IMR-90 (cell line): ENCODE measurements around the gene ATP11B. TPM values are rescaled to one million over a fixed set of nuclear protein-coding genes. Genes with fewer than 3 reads are reported as not detected.
A peak's percentile ranks its signal among the peaks of the same experiment; 100 is the strongest.

Experiments
- ATAC-seq: fragments of 200-7000 bp; cut with Tn5 transposase; 2 replicates; pipeline ENCODE4 v1.9.1; 2020; ENCODE audit warnings: low read depth, mild to moderate bottlenecking, moderate library complexity
- BruUV-seq: library from RNA; stranded (reverse); fragments of 400-500 nt; replicated peaks from 2 replicates; lab custom pipeline; 2021; lab: Mats Ljungman, UMichigan
- CTCF ChIA-PET: fragments of 300-600 bp; formaldehyde crosslinking; extraction: SDS; loops from one replicate; lab custom pipeline; 2021; ENCODE audit warnings: antibody characterized with exemption; lab: Yijun Ruan, JAX
- POLR2A ChIA-PET: fragments of 300-600 bp; sonication (Branson Sonifier 250); formaldehyde crosslinking; loops from one replicate; lab custom pipeline; 2022; ENCODE audit warnings: antibody characterized with exemption; ENCODE audit not compliant: unreplicated experiment; lab: Charles Lee
- DNase-seq: peaks from one replicate; pipeline ENCODE4 v3.0.0; 2013
- H2AFZ ChIP-seq: replicated peaks from 2 replicates; pipeline ENCODE3; 2013; ENCODE audit warnings: low read length, mild to moderate bottlenecking; ENCODE audit not compliant: poor library complexity
- H2AK5ac ChIP-seq: 2 replicates; pipeline ENCODE4 v1.6.1; 2013; ENCODE audit warnings: low read depth, low read length, inconsistent platforms
- H2AK9ac ChIP-seq: replicated peaks from 2 replicates; pipeline ENCODE3; 2013; ENCODE audit warnings: mild to moderate bottlenecking, low read depth, low read length, moderate library complexity; ENCODE audit not compliant: poor library complexity
- H2BK120ac ChIP-seq: 2 replicates; pipeline ENCODE4 v1.6.1; 2013; ENCODE audit warnings: low read depth, low read length, inconsistent platforms
- H2BK15ac ChIP-seq: 3 replicates; pipeline ENCODE4 v1.6.1; 2013; ENCODE audit warnings: low read depth, low read length, inconsistent platforms
- H2BK20ac ChIP-seq: 2 replicates; pipeline ENCODE4 v1.6.1; 2013; ENCODE audit warnings: low read depth, mild to moderate bottlenecking, inconsistent platforms, low read length, moderate library complexity
- H2BK5ac ChIP-seq: 2 replicates; pipeline ENCODE4 v1.6.1; 2013; ENCODE audit warnings: mild to moderate bottlenecking, low read depth, low read length, inconsistent platforms; ENCODE audit not compliant: poor library complexity, severe bottlenecking
- H3K14ac ChIP-seq: replicated peaks from 2 replicates; pipeline ENCODE4 v1.6.1; 2013; ENCODE audit warnings: low read depth, low read length, inconsistent platforms
- H3K18ac ChIP-seq: 2 replicates; pipeline ENCODE4 v1.6.1; 2013; ENCODE audit warnings: low read depth, low read length, control low read depth
- H3K23ac ChIP-seq: 2 replicates; pipeline ENCODE4 v1.6.1; 2013; ENCODE audit warnings: low read depth, low read length, inconsistent platforms
- H3K27ac ChIP-seq: 2 replicates; pipeline ENCODE4 v1.5.1; 2013; ENCODE audit warnings: mild to moderate bottlenecking, control low read depth, low read length; ENCODE audit not compliant: insufficient read depth
- H3K27me3 ChIP-seq: 2 replicates; pipeline ENCODE4 v1.6.1; 2013; ENCODE audit warnings: low read length; ENCODE audit not compliant: control insufficient read depth, insufficient read depth
- H3K36me3 ChIP-seq: 2 replicates; pipeline ENCODE4 v1.6.1; 2013; ENCODE audit warnings: low read length, mixed read lengths; ENCODE audit not compliant: control insufficient read depth, insufficient read depth
- H3K4ac ChIP-seq: 2 replicates; pipeline ENCODE4 v1.6.1; 2013; ENCODE audit warnings: low read depth, low read length, inconsistent platforms
- H3K4me1 ChIP-seq: 2 replicates; pipeline ENCODE4 v1.6.1; 2013; ENCODE audit warnings: low read length, mixed read lengths; ENCODE audit not compliant: control insufficient read depth, insufficient read depth
- H3K4me2 ChIP-seq: 2 replicates; pipeline ENCODE4 v1.6.1; 2013; ENCODE audit warnings: low read depth, mild to moderate bottlenecking, control low read depth, low read length, moderate library complexity
- H3K4me3 ChIP-seq: 2 replicates; pipeline ENCODE4 v1.5.1; 2013; ENCODE audit warnings: low read depth, mild to moderate bottlenecking, control low read depth, low read length, moderate library complexity; ENCODE audit not compliant: insufficient read depth
- H3K56ac ChIP-seq: 2 replicates; pipeline ENCODE4 v1.6.1; 2013; ENCODE audit warnings: low read length, inconsistent platforms; ENCODE audit not compliant: insufficient read depth; ENCODE audit errors: extremely low read depth
- H3K79me1 ChIP-seq, 2 experiments: 2 replicates each; pipeline ENCODE4 v1.6.1; 2013; ENCODE audit warnings: low read length in 2 of 2, inconsistent platforms in 1 of 2, low read depth in 1 of 2
- H3K9ac ChIP-seq: 2 replicates; pipeline ENCODE4 v1.6.1; 2013; ENCODE audit warnings: low read depth, low read length, control low read depth
- H3K9me1 ChIP-seq: 2 replicates; pipeline ENCODE4 v1.6.1; 2013; ENCODE audit warnings: low read length, inconsistent platforms; ENCODE audit not compliant: insufficient read depth
- H3K9me3 ChIP-seq: 2 replicates; pipeline ENCODE4 v1.6.1; 2013; ENCODE audit warnings: low read length; ENCODE audit not compliant: control insufficient read depth, insufficient read depth
- H4K20me1 ChIP-seq: 2 replicates; pipeline ENCODE4 v1.6.1; 2013; ENCODE audit warnings: low read length, inconsistent platforms; ENCODE audit not compliant: insufficient read depth
- H4K5ac ChIP-seq: 2 replicates; pipeline ENCODE4 v1.6.1; 2013; ENCODE audit warnings: mild to moderate bottlenecking, low read depth, low read length, control low read depth
- H4K8ac ChIP-seq, 2 experiments: 2 replicates each; pipeline ENCODE4 v1.6.1; 2013; ENCODE audit warnings: low read depth in 2 of 2, low read length in 2 of 2, control low read depth in 1 of 2, inconsistent platforms in 1 of 2
- H4K91ac ChIP-seq: 2 replicates; pipeline ENCODE4 v1.6.1; 2013; ENCODE audit warnings: low read depth, low read length, inconsistent platforms; ENCODE audit not compliant: insufficient read depth
- CEBPB ChIP-seq: IDR thresholded peaks from 2 replicates; pipeline ENCODE4 v1.6.1; 2012; ENCODE audit warnings: low read depth, low read length, improper control_type of control experiment
- CHD1 ChIP-seq: IDR thresholded peaks from 2 replicates; pipeline ENCODE4 v1.6.1; 2012; ENCODE audit warnings: low read depth, low read length, improper control_type of control experiment
- MXI1 ChIP-seq: IDR thresholded peaks from 2 replicates; pipeline ENCODE4 v1.6.1; 2012; ENCODE audit warnings: low read depth, mild to moderate bottlenecking, low read length, moderate library complexity, borderline replicate concordance
- SMC3 ChIP-seq: fragments of 150-350 bp; IDR thresholded peaks from 2 replicates; pipeline ENCODE4 v1.6.1; 2016; ENCODE audit warnings: low read depth, mild to moderate bottlenecking, antibody characterized with exemption, low read length, moderate library complexity
- WGBS, 2 experiments: methylation state at CpG; one replicate each; pipeline versions ENCODE4 v1.1.5 to v1.1.7; 2013; ENCODE audit warnings: missing lambda C conversion rate in 2 of 2; ENCODE audit not compliant: insufficient read length in 1 of 2; ENCODE audit errors: extremely low coverage in 2 of 2; 5-methylcytosine and 5-hydroxymethylcytosine counted together
- dilution Hi-C: fragments of 300-500 bp; cut with HindIII; formaldehyde crosslinking; loops from one replicate; pipeline ENCODE4 v1.14.3; 2018; ENCODE audit warnings: low sequenced_read_pairs; ENCODE audit not compliant: unreplicated experiment
- in situ Hi-C: fragments of 300-500 bp; cut with MboI; formaldehyde crosslinking; loops from 3 replicates; pipeline ENCODE4 v1.14.3; 2019; ENCODE audit warnings: low sequenced_read_pairs, inconsistent platforms, mixed read lengths
- intact Hi-C: fragments of 100-400 bp; cut with micrococcal nuclease; formaldehyde crosslinking; loops from 2 replicates; pipeline ENCODE4 v1.10.0; 2022
- polyA plus RNA-seq, 3 experiments: library from polyadenylated mRNA; depleted of rRNA; stranded (reverse); fragments of >200 nt; gene quantifications; 2 replicates each; pipeline ENCODE4 v1.2.3, GENCODE V29; 2012; ENCODE audit warnings: low replicate concordance in 1 of 3
- total RNA-seq: library from RNA; depleted of rRNA; stranded (reverse); fragments of >200 nt; gene quantifications from 2 replicates; pipeline ENCODE4 v1.2.3, GENCODE V29; 2012
- TF ChIP-seq, protein P1 (sequence below): fragments of 150-350 bp; IDR thresholded peaks from 2 replicates; pipeline ENCODE4 v1.6.1; 2016; ENCODE audit warnings: low read depth, mild to moderate bottlenecking, low read length, moderate library complexity, borderline replicate concordance
- TF ChIP-seq, protein P2 (sequence below): fragments of 150-350 bp; IDR thresholded peaks from 2 replicates; pipeline ENCODE4 v1.6.1; 2017; ENCODE audit warnings: mild to moderate bottlenecking, antibody characterized with exemption, low read length, low read depth
- TF ChIP-seq, protein P3 (sequence below): conservative IDR thresholded peaks from 2 replicates; pipeline ENCODE4 v1.5.1; 2012; ENCODE audit warnings: mild to moderate bottlenecking, low read depth, low read length, improper control_type of control experiment

ATP11B gene
- total and polyA plus RNA-seq, 2 of the 4 experiments (the other 2 are of a cell fraction): 10.0 to 39.6 TPM

DNA sequence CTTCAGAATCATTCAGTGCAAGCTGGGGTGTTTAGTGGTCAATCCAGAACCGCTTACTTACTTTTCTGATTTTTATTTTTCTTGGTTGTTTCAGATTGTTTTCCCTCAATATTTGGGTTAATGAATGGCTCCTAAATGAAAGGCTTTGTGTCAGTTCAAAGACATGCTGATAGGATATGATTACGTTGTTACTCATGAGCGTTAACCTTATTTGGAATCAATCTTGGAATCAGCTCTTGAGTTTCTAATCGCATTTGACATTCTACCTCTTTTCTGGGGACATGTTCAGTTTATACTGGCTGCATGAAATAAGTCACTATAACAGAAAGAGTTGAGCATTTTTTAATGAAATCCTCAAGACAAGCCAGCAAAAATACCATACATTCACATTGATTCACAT lies 50.2 kb downstream of the ATP11B start:
- peaks cover 9% of the 10 kb centered on the region for H3K36me3 ChIP-seq

More for the DNA sequence above, 50.2 kb downstream of the ATP11B start:
- no TSS peak for BruUV-seq
- H3K79me1 ChIP-seq: no peaks in the 10 kb centered on the region; a peak in 1 of 4 replicates
- H4K20me1 ChIP-seq: no peaks in the 10 kb centered on the region
- no peak overlapping the region for H4K5ac ChIP-seq
- H2BK20ac ChIP-seq: no peak overlapping the region
- no peak overlapping the region for H2AFZ ChIP-seq
- no peak overlapping the region for H3K27ac ChIP-seq
- no peak overlapping the region for H3K4me2 ChIP-seq
- H2BK15ac ChIP-seq: no peak overlapping the region
- no peak overlapping the region for H4K8ac ChIP-seq
- no CpG with 5 or more reads among the region's 4 CpGs for WGBS, 2 experiments
- H2AK5ac ChIP-seq: no peak overlapping the region
- ATAC-seq: no peak
- no peak overlapping the region for H3K9ac ChIP-seq
- ChIA-PET POLR2A (no interaction called here), CTCF (interaction anchor here (0.5 kb wide), 1 partner anchor 222 kb away, joined by 7 read pairs; no protein-coding TSS in a partner anchor)
- H3K4me1 ChIP-seq: no peaks in the 10 kb centered on the region
- no peak overlapping the region for H4K91ac ChIP-seq
- no peak overlapping the region for H3K14ac ChIP-seq
- H2AK9ac ChIP-seq: no peak overlapping the region
- intact Hi-C loops: no loop called here
- H3K56ac ChIP-seq: no peak overlapping the region
- no peak overlapping the region for H3K4ac ChIP-seq
- H3K18ac ChIP-seq: no peak overlapping the region
- dilution Hi-C loops: no loop called here
- in situ Hi-C loops: no loop called here
- no peaks in the 10 kb centered on the region for H3K9me3 ChIP-seq
- no peak overlapping the region for H3K23ac ChIP-seq
- H3K4me3 ChIP-seq: no peak overlapping the region
- no peak overlapping the region for H2BK120ac ChIP-seq
- DNase-seq: peak; percentile 11
- H3K27me3 ChIP-seq: no peaks in the 10 kb centered on the region
- TF ChIP-seq, protein P1, sequence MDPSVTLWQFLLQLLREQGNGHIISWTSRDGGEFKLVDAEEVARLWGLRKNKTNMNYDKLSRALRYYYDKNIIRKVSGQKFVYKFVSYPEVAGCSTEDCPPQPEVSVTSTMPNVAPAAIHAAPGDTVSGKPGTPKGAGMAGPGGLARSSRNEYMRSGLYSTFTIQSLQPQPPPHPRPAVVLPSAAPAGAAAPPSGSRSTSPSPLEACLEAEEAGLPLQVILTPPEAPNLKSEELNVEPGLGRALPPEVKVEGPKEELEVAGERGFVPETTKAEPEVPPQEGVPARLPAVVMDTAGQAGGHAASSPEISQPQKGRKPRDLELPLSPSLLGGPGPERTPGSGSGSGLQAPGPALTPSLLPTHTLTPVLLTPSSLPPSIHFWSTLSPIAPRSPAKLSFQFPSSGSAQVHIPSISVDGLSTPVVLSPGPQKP: no peak
- TF ChIP-seq, protein P2, sequence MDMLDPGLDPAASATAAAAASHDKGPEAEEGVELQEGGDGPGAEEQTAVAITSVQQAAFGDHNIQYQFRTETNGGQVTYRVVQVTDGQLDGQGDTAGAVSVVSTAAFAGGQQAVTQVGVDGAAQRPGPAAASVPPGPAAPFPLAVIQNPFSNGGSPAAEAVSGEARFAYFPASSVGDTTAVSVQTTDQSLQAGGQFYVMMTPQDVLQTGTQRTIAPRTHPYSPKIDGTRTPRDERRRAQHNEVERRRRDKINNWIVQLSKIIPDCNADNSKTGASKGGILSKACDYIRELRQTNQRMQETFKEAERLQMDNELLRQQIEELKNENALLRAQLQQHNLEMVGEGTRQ: no peak
- TF ChIP-seq MXI1 (no peak), SMC3 (no peak), CHD1 (no peak), CEBPB (no peak)
- TF ChIP-seq, protein P3, sequence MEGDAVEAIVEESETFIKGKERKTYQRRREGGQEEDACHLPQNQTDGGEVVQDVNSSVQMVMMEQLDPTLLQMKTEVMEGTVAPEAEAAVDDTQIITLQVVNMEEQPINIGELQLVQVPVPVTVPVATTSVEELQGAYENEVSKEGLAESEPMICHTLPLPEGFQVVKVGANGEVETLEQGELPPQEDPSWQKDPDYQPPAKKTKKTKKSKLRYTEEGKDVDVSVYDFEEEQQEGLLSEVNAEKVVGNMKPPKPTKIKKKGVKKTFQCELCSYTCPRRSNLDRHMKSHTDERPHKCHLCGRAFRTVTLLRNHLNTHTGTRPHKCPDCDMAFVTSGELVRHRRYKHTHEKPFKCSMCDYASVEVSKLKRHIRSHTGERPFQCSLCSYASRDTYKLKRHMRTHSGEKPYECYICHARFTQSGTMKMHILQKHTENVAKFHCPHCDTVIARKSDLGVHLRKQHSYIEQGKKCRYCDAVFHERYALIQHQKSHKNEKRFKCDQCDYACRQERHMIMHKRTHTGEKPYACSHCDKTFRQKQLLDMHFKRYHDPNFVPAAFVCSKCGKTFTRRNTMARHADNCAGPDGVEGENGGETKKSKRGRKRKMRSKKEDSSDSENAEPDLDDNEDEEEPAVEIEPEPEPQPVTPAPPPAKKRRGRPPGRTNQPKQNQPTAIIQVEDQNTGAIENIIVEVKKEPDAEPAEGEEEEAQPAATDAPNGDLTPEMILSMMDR: no peak
- H2BK5ac ChIP-seq: no peak overlapping the region
- no peaks in the 10 kb centered on the region for H3K9me1 ChIP-seq
